HepG2 (cell line): ENCODE results near the gene SLC30A4. TPM values are rescaled to one million over a fixed set of nuclear protein-coding genes. Genes with fewer than 3 reads are reported as not detected.

Experiments
- ATAC-seq: fragments of 200-7000 bp; cut with Tn5 transposase; 3 replicates; pipeline ENCODE4 v1.9.1; 2020; ENCODE audit warnings: mild to moderate bottlenecking, moderate library complexity
- BruUV-seq: library from RNA; stranded (reverse); fragments of 400-500 nt; replicated peaks from 2 replicates; lab custom pipeline; 2021; lab: Mats Ljungman, UMichigan
- CTCF ChIA-PET: fragments of 300-600 bp; formaldehyde crosslinking; extraction: SDS; loops from one replicate; lab custom pipeline; 2021; ENCODE audit warnings: low total read pairs, inconsistent platforms, low intra/inter-chr PET ratio; lab: Yijun Ruan, JAX
- POLR2A ChIA-PET: fragments of 350-600 bp; sonication (Branson Sonifier 250); formaldehyde crosslinking; loops from one replicate; lab custom pipeline; 2020; ENCODE audit warnings: antibody characterized with exemption, inconsistent platforms; lab: Yijun Ruan, JAX
- DNase-seq: peaks from one replicate; pipeline ENCODE4 v3.0.0-alpha.2; 2015; ENCODE audit warnings: low spot score
- FAIRE-seq: peaks from 3 replicates; lab custom pipeline; 2011; peaks lifted over from hg19 to GRCh38; lab: Jason Lieb, UNC
- H2AFZ ChIP-seq: one replicate; pipeline ENCODE4 v1.6.1; 2011; ENCODE audit warnings: low read length, inconsistent platforms
- H3K27ac ChIP-seq: fragments of 300-600 bp; 3 replicates; pipeline ENCODE4 v1.8.0; 2011; ENCODE audit warnings: mixed run types, mild to moderate bottlenecking, mixed read lengths, low read length, inconsistent platforms; ENCODE audit not compliant: insufficient read depth; ENCODE audit errors: extremely low read length
- H3K27me3 ChIP-seq, 2 experiments: fragments of 200-600 bp in 1 of 2; 2 replicates in 1 of 2; 3 replicates in 1 of 2; pipeline versions ENCODE4 v1.6.0 to v1.8.0; 2011; ENCODE audit warnings: low read length in 2 of 2, mild to moderate bottlenecking in 2 of 2, moderate library complexity in 2 of 2, inconsistent platforms in 1 of 2; ENCODE audit not compliant: insufficient read depth in 2 of 2, control insufficient read depth in 1 of 2
- H3K36me3 ChIP-seq, 2 experiments: fragments of 200-600 bp in 1 of 2; replicated peaks in 1 of 2; 2 replicates in 1 of 2; 3 replicates in 1 of 2; pipeline versions ENCODE4 v1.5.1 to v1.8.0; 2011; ENCODE audit warnings: low read length in 2 of 2, inconsistent platforms in 1 of 2; ENCODE audit not compliant: insufficient read depth in 2 of 2, control insufficient read depth in 1 of 2
- H3K4me1 ChIP-seq: 2 replicates; pipeline ENCODE4 v1.5.1; 2012; ENCODE audit warnings: low read length, inconsistent platforms; ENCODE audit not compliant: insufficient read depth
- H3K4me2 ChIP-seq: 2 replicates; pipeline ENCODE4 v1.6.0; 2011; ENCODE audit warnings: low read depth, low read length, inconsistent platforms
- H3K4me3 ChIP-seq, 3 experiments: fragments of 200-600 bp in 1 of 3; sonication (generic), shearing (Covaris generic) in 1 of 3; replicated peaks in 1 of 3; 2 replicates each; pipeline ENCODE4 v1.5.1; 2011 to 2016; ENCODE audit warnings: low read length in 3 of 3, inconsistent platforms in 2 of 3, low read depth in 2 of 3, mild to moderate bottlenecking in 2 of 3, control low read depth in 1 of 3, mixed read lengths in 1 of 3; ENCODE audit not compliant: insufficient read depth in 1 of 3
- H3K79me2 ChIP-seq: one replicate; pipeline ENCODE4 v1.6.1; 2011; ENCODE audit warnings: low read length, inconsistent platforms; ENCODE audit not compliant: insufficient read depth
- H3K9ac ChIP-seq: 2 replicates; pipeline ENCODE4 v1.6.0; 2011; ENCODE audit warnings: mild to moderate bottlenecking, low read depth, low read length, inconsistent platforms; ENCODE audit not compliant: insufficient read depth
- H3K9me3 ChIP-seq: 2 replicates; pipeline ENCODE4 v1.5.1; 2012; ENCODE audit warnings: mild to moderate bottlenecking, low read length
- H4K20me1 ChIP-seq: 2 replicates; pipeline ENCODE4 v1.6.0; 2011; ENCODE audit warnings: inconsistent platforms, mild to moderate bottlenecking, low read length, moderate library complexity; ENCODE audit not compliant: insufficient read depth
- DR1 ChIP-seq: sonication (generic); formaldehyde crosslinking; IDR thresholded peaks from 2 replicates; pipeline ENCODE4 v1.8.0; 2021; ENCODE audit warnings: mild to moderate bottlenecking, missing genetic modification reagents, inconsistent platforms
- GABPB1 ChIP-seq: IDR thresholded peaks from 2 replicates; pipeline ENCODE4 v1.6.1; 2016; ENCODE audit warnings: mild to moderate bottlenecking, missing genetic modification reagents, moderate library complexity, missing compliant biosample characterization
- LBX2 ChIP-seq: sonication (generic); formaldehyde crosslinking; IDR thresholded peaks from 2 replicates; pipeline ENCODE4 v1.5.0; 2020; ENCODE audit warnings: missing genetic modification reagents, mild to moderate bottlenecking, borderline replicate concordance
- MED1 ChIP-seq: sonication (generic); formaldehyde crosslinking; IDR thresholded peaks from 2 replicates; pipeline ENCODE4 v1.4.0; 2020; ENCODE audit warnings: missing genetic modification reagents
- NFAT5 ChIP-seq: sonication (generic); formaldehyde crosslinking; IDR thresholded peaks from 2 replicates; pipeline ENCODE4 v1.4.0; 2020; ENCODE audit warnings: missing genetic modification reagents
- PAXIP1 ChIP-seq: sonication (generic); formaldehyde crosslinking; conservative IDR thresholded peaks from 2 replicates; pipeline ENCODE4 v1.4.0; 2020; ENCODE audit warnings: mild to moderate bottlenecking, missing genetic modification reagents, moderate library complexity
- RFX5 ChIP-seq: IDR thresholded peaks from 2 replicates; pipeline ENCODE4 v1.6.1; 2011; ENCODE audit warnings: low read depth, low read length, improper control_type of control experiment
- SYNCRIP ChIP-seq: fragments of 200-400 bp; formaldehyde crosslinking; IDR thresholded peaks from 2 replicates; pipeline ENCODE4 v1.6.1; 2018; ENCODE audit warnings: mild to moderate bottlenecking, low read depth, low read length; ENCODE audit not compliant: insufficient read depth
- ZNF18 ChIP-seq: sonication (generic); formaldehyde crosslinking; IDR thresholded peaks from 2 replicates; pipeline ENCODE4 v1.8.0; 2022; ENCODE audit warnings: mild to moderate bottlenecking, missing genetic modification reagents; ENCODE audit not compliant: insufficient replicate concordance
- ZNF468 ChIP-seq: sonication (generic); formaldehyde crosslinking; IDR thresholded peaks from 2 replicates; pipeline ENCODE4 v1.8.0; 2022; ENCODE audit warnings: mild to moderate bottlenecking, moderate library complexity, missing genetic modification reagents
- ZNF607 ChIP-seq: sonication (generic); formaldehyde crosslinking; IDR thresholded peaks from 2 replicates; pipeline ENCODE4 v1.5.1; 2020; ENCODE audit warnings: missing genetic modification reagents, mild to moderate bottlenecking, borderline replicate concordance
- ZNF674 ChIP-seq: sonication (generic); formaldehyde crosslinking; IDR thresholded peaks from 2 replicates; pipeline ENCODE4 v1.5.0; 2020; ENCODE audit warnings: low read depth, mild to moderate bottlenecking, missing genetic modification reagents
- WGBS: methylation state at CpG from one replicate; pipeline ENCODE4 v1.1.6; 2017; ENCODE audit warnings: low lambda C conversion rate; 5-methylcytosine and 5-hydroxymethylcytosine counted together
- in situ Hi-C: cut with HindIII; loops from 2 replicates; pipeline ENCODE4 v1.10.0; 2017; ENCODE audit warnings: low pct_unique_long_range_greater_than_20kb; ENCODE audit not compliant: extremely low pct_ligation_motif_present
- intact Hi-C: fragments of 100-400 bp; cut with micrococcal nuclease; formaldehyde crosslinking; loops from one replicate; pipeline ENCODE4 v1.10.0; 2022; ENCODE audit not compliant: unreplicated experiment
- polyA plus RNA-seq, 8 experiments: library from polyadenylated mRNA; depleted of rRNA in 3 of 8; stranded (reverse) in 7 of 8; unstranded in 1 of 8; fragments of >200 nt; fragmentation: Illumina TruSeq in 4 of 8; extraction: Trizol in 4 of 8; gene quantifications; 2 replicates each; pipeline versions ENCODE4 v1.2.1 to v1.2.3, GENCODE V29; 2011 to 2016; ENCODE audit warnings: low read depth in 4 of 8, missing spikeins in 1 of 8, mixed read lengths in 1 of 8; ENCODE audit not compliant: insufficient read depth in 1 of 8
- total RNA-seq, 5 experiments: library from RNA; depleted of rRNA; stranded (reverse); fragments of >200 nt; fragmentation: Illumina TruSeq; extraction: Trizol; gene quantifications; 2 replicates each; pipeline ENCODE4 v1.2.3, GENCODE V29; 2016; ENCODE audit warnings: low read depth in 1 of 5

Gene SLC30A4
- total and polyA plus RNA-seq, 2 of the 13 experiments (the other 11 are each of a cell fraction or from before 2014, with no cell fraction given), result 0.01 to 0.04 TPM

GRCh38 chr15:45543051-45543450 lies 20.5 kb upstream of the SLC30A4 start (continued):
- TF ChIP-seq NFAT5 (CRISPR knock-in tag) (no peak), GABPB1 (CRISPR knock-in tag) (no peak), RFX5 (no peak), ZNF607 (CRISPR knock-in tag) (no peak)

- WGBS, result 14% methylated on average over 1 of the region's 1 CpG
- Histone ChIP-seq H3K9ac (no peak overlapping the region), H3K27ac (no peak overlapping the region), H3K36me3 (no peaks in the 10 kb centered on the region), H4K20me1 (no peaks in the 10 kb centered on the region), H3K4me3 (no peak overlapping the region), H3K27me3 (peaks cover 0 to 9% of the 10 kb centered on the region in 2 experiments; a peak in 1 of 5 replicates), H3K4me2 (no peak overlapping the region), H3K4me1 (no peaks in the 10 kb centered on the region), H3K9me3 (no peaks in the 10 kb centered on the region), H3K79me2 (no peaks in the 10 kb centered on the region), H2AFZ (no peak overlapping the region)
- DNase-seq (no peak), FAIRE-seq (no peak), ATAC-seq (no peak)
- intact Hi-C loops, result no loop called here
- ChIA-PET CTCF (no interaction called here), POLR2A (no interaction called here)
- no TSS peak for BruUV-seq
- in situ Hi-C loops, result no loop called here
- TF ChIP-seq SYNCRIP (no peak), DR1 (no peak), PAXIP1 (CRISPR knock-in tag) (no peak), LBX2 (CRISPR knock-in tag) (no peak), ZNF468 (CRISPR knock-in tag) (no peak), MED1 (no peak), ZNF674 (CRISPR knock-in tag) (no peak), ZNF18 (CRISPR knock-in tag) (no peak)
Observed at GRCh38 chr15:45540531-45540930, 18.0 kb upstream of the SLC30A4 start.
